ENCODE results near the gene SH3RF2.
"Not testable (repeated sequence)": the region's sequence is repeated elsewhere in the genome, so short reads cannot be mapped to it uniquely, and the experiment has no call there.

SH3RF2 gene

DNA sequence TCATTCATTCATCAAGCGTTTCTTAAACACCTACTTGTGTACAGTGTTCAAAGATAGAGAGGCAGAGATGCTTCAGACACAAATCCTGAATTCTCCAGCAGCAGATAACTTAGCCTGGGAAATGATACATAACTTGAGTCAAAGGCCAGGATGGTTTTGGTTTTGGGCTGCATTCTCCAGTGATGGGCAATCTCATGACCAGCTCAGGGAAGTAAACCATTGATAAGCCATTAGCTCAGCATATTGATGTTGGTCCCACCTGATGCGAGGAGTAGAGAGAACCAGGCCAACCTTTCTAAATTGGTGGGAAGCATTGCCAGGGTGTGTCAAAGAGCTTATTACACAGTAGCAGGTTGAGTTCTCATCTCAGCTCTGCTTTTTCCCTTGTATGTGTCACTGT, 53.0 kb downstream of the SH3RF2 start:
- ChIA-PET CTCF (interaction anchor here (1.7 kb wide), 1 partner anchor 10 kb away, joined by 3 read pairs; no protein-coding TSS in a partner anchor), POLR2A (no interaction called here)
- no peaks in the 10 kb centered on the region for H3K4me1 ChIP-seq (ENCODE audit: control extremely low read depth in 1 of 4, control insufficient read depth in 4 of 4, insufficient read depth in 4 of 4, low read length in 3 of 4)
- no peak overlapping the region for H3K27ac ChIP-seq (ENCODE audit: insufficient read depth in 1 of 2, low read depth in 1 of 2, low read length in 2 of 2, poor library complexity in 1 of 2, severe bottlenecking in 2 of 2)
- H3K9me3 ChIP-seq (ENCODE audit: control extremely low read depth in 1 of 5, control insufficient read depth in 4 of 5, insufficient read depth in 2 of 5, low read depth in 1 of 5, low read length in 4 of 5): peaks cover 0 to 5% (median 2%) of the 10 kb centered on the region in 5 experiments
- 93% methylated on average over 2 of the region's 2 CpGs for WGBS (ENCODE audit: insufficient coverage)
- H3K4me3 ChIP-seq (ENCODE audit: control insufficient read depth in 1 of 7, extremely low read depth in 1 of 7, insufficient read depth in 4 of 7, low read depth in 2 of 7, low read length in 6 of 7): no peak overlapping the region
- no peak for DNase-seq
- no peaks in the 10 kb centered on the region for H3K36me3 ChIP-seq (ENCODE audit: control insufficient read depth in 4 of 4, insufficient read depth in 4 of 4, low read length in 3 of 4)
- no peaks in the 10 kb centered on the region for H3K27me3 ChIP-seq (replicated peaks in 2 of 5; ENCODE audit: control insufficient read depth in 4 of 5, insufficient read depth in 5 of 5, low read length in 4 of 5)

DNA sequence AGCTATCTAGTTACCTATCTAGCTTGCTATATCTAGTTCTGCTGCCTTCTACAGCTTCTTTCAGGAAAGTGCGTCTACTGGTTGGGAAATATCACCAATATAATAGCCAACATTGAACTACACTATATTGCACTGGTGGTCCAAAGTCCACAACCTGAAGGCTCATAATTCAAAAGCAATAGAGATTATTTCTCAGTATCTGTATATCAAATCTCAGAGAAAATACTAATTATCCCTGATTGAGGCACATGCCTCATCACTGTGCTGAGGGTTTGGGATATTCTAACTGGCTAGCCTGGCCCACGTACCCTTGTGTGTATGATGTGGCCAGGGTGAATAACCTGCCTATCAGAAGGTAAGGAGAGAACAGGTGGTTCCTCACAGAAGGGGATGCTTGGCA, 53.8 kb downstream of the SH3RF2 start:
- no peak overlapping the region for H3K4me3 ChIP-seq (ENCODE audit: control insufficient read depth in 1 of 7, extremely low read depth in 1 of 7, insufficient read depth in 4 of 7, low read depth in 2 of 7, low read length in 6 of 7)
- no peak overlapping the region for H3K27ac ChIP-seq (ENCODE audit: insufficient read depth in 1 of 2, low read depth in 1 of 2, low read length in 2 of 2, poor library complexity in 1 of 2, severe bottlenecking in 2 of 2)
- POLR2A ChIA-PET: no interaction called here
- no peaks in the 10 kb centered on the region for H3K36me3 ChIP-seq (ENCODE audit: control insufficient read depth in 4 of 4, insufficient read depth in 4 of 4, low read length in 3 of 4)
- H3K27me3 ChIP-seq (replicated peaks in 2 of 5; ENCODE audit: control insufficient read depth in 4 of 5, insufficient read depth in 5 of 5, low read length in 4 of 5): no peaks in the 10 kb centered on the region
- H3K9me3 ChIP-seq (ENCODE audit: control extremely low read depth in 1 of 5, control insufficient read depth in 4 of 5, insufficient read depth in 2 of 5, low read depth in 1 of 5, low read length in 4 of 5): peaks cover 0 to 5% (median 2%) of the 10 kb centered on the region in 5 experiments
- no peak for DNase-seq
- CTCF ChIA-PET: interaction anchor here (1.7 kb wide), 1 partner anchor 10 kb away, joined by 3 read pairs; no protein-coding TSS in a partner anchor
- H3K4me1 ChIP-seq (ENCODE audit: control extremely low read depth in 1 of 4, control insufficient read depth in 4 of 4, insufficient read depth in 4 of 4, low read length in 3 of 4): no peaks in the 10 kb centered on the region
- 100% methylated on average over 2 of the region's 2 CpGs for WGBS (ENCODE audit: insufficient coverage)

DNA sequence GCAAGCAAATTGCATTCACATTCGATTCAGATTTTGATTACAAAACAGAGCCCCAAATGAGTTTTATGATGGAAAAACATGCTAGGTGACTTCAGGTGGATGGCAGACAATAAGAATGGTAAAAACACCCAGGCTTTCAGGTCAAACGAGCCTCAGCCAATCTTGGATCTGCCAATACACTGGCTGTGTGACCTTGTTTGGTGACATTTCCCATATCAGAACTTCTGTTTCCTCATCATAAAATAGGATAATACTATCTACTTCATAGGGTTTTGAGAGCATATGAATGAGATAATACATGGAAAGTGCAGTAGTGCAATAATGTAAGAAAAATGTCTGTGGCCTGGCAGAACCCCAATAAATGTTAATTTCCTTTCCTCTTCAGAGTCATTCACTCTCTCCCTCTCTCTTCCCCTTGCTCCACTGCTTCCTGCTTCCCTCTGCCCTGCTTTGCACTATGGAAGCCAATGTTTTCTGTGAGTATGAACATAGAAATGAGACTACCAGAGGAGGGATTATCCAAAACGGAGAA, 54.7 kb downstream of the SH3RF2 start:
- 94% methylated on average over 2 of the region's 3 CpGs for WGBS (ENCODE audit: insufficient coverage)
- H3K9me3 ChIP-seq (ENCODE audit: control extremely low read depth in 1 of 5, control insufficient read depth in 4 of 5, insufficient read depth in 2 of 5, low read depth in 1 of 5, low read length in 4 of 5): peaks cover 0 to 5% (median 2%) of the 10 kb centered on the region in 5 experiments
- no peaks in the 10 kb centered on the region for H3K27me3 ChIP-seq (replicated peaks in 2 of 5; ENCODE audit: control insufficient read depth in 4 of 5, insufficient read depth in 5 of 5, low read length in 4 of 5)
- no peaks in the 10 kb centered on the region for H3K36me3 ChIP-seq (ENCODE audit: control insufficient read depth in 4 of 4, insufficient read depth in 4 of 4, low read length in 3 of 4)
- ChIA-PET POLR2A (no interaction called here), CTCF (no interaction called here)
- peaks cover 0 to 4% (median 1%) of the 10 kb centered on the region in 4 experiments for H3K4me1 ChIP-seq (ENCODE audit: control extremely low read depth in 1 of 4, control insufficient read depth in 4 of 4, insufficient read depth in 4 of 4, low read length in 3 of 4)
- H3K27ac ChIP-seq (ENCODE audit: insufficient read depth in 1 of 2, low read depth in 1 of 2, low read length in 2 of 2, poor library complexity in 1 of 2, severe bottlenecking in 2 of 2): no peak overlapping the region
- no peak overlapping the region for H3K4me3 ChIP-seq (ENCODE audit: control insufficient read depth in 1 of 7, extremely low read depth in 1 of 7, insufficient read depth in 4 of 7, low read depth in 2 of 7, low read length in 6 of 7)
- DNase-seq: no peak

DNA sequence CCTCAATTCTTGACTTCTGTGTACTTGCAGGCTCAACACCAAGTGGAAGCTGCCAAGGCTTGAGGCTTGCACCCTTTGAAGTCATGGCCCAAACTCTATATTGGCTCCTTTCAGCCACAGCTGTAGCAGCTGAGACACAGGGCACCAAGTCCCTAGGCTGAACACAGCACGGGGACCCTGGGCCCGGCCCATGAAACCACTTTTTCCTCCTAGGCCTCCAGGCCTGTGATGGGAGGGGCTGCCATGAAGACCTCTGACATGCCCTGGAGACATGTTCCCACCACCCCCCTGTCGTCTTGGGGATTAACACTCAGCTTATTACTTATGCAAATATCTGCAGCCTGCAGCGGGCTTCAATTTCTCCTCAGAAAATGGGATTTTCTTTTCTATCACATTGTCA, 57.2 kb downstream of the SH3RF2 start:
- H3K27me3 ChIP-seq (replicated peaks in 2 of 5; ENCODE audit: control insufficient read depth in 4 of 5, insufficient read depth in 5 of 5, low read length in 4 of 5); H3K4me3 ChIP-seq (ENCODE audit: control insufficient read depth in 1 of 7, extremely low read depth in 1 of 7, insufficient read depth in 4 of 7, low read depth in 2 of 7, low read length in 6 of 7); POLR2A ChIA-PET; H3K27ac ChIP-seq (ENCODE audit: insufficient read depth in 1 of 2, low read depth in 1 of 2, low read length in 2 of 2, poor library complexity in 1 of 2, severe bottlenecking in 2 of 2); DNase-seq; H3K36me3 ChIP-seq (ENCODE audit: control insufficient read depth in 4 of 4, insufficient read depth in 4 of 4, low read length in 3 of 4); H3K4me1 ChIP-seq (ENCODE audit: control extremely low read depth in 1 of 4, control insufficient read depth in 4 of 4, insufficient read depth in 4 of 4, low read length in 3 of 4); H3K9me3 ChIP-seq (ENCODE audit: control extremely low read depth in 1 of 5, control insufficient read depth in 4 of 5, insufficient read depth in 2 of 5, low read depth in 1 of 5, low read length in 4 of 5); CTCF ChIA-PET: not testable (repeated sequence)
- 92% methylated on average over 4 of the region's 4 CpGs for WGBS (ENCODE audit: insufficient coverage)

DNA sequence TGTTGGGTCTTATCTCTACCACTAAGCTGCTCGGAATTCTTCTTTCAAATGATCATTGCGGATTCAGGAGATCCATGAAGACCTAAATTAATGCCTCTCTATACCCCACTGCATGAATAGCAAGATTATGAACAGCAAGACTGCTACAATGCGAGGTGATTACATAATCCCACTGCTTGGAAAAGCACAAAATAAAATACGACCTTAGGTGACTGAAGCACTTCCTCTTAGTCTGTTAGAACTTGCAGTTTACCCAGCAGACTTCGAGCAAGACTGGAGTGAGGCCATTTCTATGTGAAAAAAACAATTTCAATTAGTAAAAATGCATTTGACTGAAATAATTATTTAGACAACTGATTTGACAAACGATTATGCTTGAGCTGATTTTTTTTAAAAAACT, 59.8 kb downstream of the SH3RF2 start:
- H3K4me3 ChIP-seq (ENCODE audit: control insufficient read depth in 1 of 7, extremely low read depth in 1 of 7, insufficient read depth in 4 of 7, low read depth in 2 of 7, low read length in 6 of 7): no peak overlapping the region

DNA sequence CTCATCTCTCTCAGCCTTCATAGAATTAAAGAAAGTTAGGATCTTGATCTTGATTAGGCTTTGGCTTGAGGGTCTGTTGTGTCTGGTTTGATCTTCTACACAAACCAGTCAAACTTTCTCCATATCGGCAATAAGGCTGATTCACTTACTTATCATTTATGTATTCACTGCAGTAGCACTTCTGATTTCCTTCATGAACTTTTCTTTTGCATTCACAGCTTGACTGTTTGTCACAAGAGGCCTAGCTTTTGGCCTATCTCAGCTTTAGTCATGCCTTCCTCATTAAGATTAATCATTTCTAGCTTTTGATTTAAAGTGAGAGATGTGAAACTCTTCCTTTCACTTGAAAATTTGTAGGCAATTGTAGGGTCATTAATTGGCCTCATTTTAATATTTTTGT, 62.8 kb downstream of the SH3RF2 start:
- ChIA-PET CTCF (no interaction called here), POLR2A (no interaction called here)
- 88% methylated on average over 1 of the region's 1 CpG for WGBS (ENCODE audit: insufficient coverage)
- Histone ChIP-seq H3K4me3 (ENCODE audit: control insufficient read depth in 1 of 7, extremely low read depth in 1 of 7, insufficient read depth in 4 of 7, low read depth in 2 of 7, low read length in 6 of 7) (no peak overlapping the region), H3K27ac (ENCODE audit: insufficient read depth in 1 of 2, low read depth in 1 of 2, low read length in 2 of 2, poor library complexity in 1 of 2, severe bottlenecking in 2 of 2) (no peak overlapping the region), H3K9me3 (ENCODE audit: control extremely low read depth in 1 of 5, control insufficient read depth in 4 of 5, insufficient read depth in 2 of 5, low read depth in 1 of 5, low read length in 4 of 5) (no peaks in the 10 kb centered on the region), H3K36me3 (ENCODE audit: control insufficient read depth in 4 of 4, insufficient read depth in 4 of 4, low read length in 3 of 4) (no peaks in the 10 kb centered on the region), H3K4me1 (ENCODE audit: control extremely low read depth in 1 of 4, control insufficient read depth in 4 of 4, insufficient read depth in 4 of 4, low read length in 3 of 4) (peaks cover 0 to 7% (median 2%) of the 10 kb centered on the region in 4 experiments), H3K27me3 (replicated peaks in 2 of 5; ENCODE audit: control insufficient read depth in 4 of 5, insufficient read depth in 5 of 5, low read length in 4 of 5) (no peaks in the 10 kb centered on the region)
- DNase-seq: no peak

More for the DNA sequence above, 59.8 kb downstream of the SH3RF2 start:
- Histone ChIP-seq H3K4me1 (ENCODE audit: control extremely low read depth in 1 of 4, control insufficient read depth in 4 of 4, insufficient read depth in 4 of 4, low read length in 3 of 4) (peaks cover 0 to 7% (median 2%) of the 10 kb centered on the region in 4 experiments), H3K27ac (ENCODE audit: insufficient read depth in 1 of 2, low read depth in 1 of 2, low read length in 2 of 2, poor library complexity in 1 of 2, severe bottlenecking in 2 of 2) (no peak overlapping the region), H3K9me3 (ENCODE audit: control extremely low read depth in 1 of 5, control insufficient read depth in 4 of 5, insufficient read depth in 2 of 5, low read depth in 1 of 5, low read length in 4 of 5) (peaks cover 0 to 5% (median 2%) of the 10 kb centered on the region in 5 experiments), H3K36me3 (ENCODE audit: control insufficient read depth in 4 of 4, insufficient read depth in 4 of 4, low read length in 3 of 4) (no peaks in the 10 kb centered on the region), H3K27me3 (replicated peaks in 2 of 5; ENCODE audit: control insufficient read depth in 4 of 5, insufficient read depth in 5 of 5, low read length in 4 of 5) (no peaks in the 10 kb centered on the region)
- POLR2A ChIA-PET: interaction anchor here (0.6 to 0.7 kb wide), 3 partner anchors 21 to 61 kb away, joined by 3 read pairs; no protein-coding TSS in a partner anchor
- CTCF ChIA-PET: interaction anchor here (1.3 kb wide), 1 partner anchor 169 kb away, joined by 3 read pairs; no protein-coding TSS in a partner anchor
- 38% methylated on average over 4 of the region's 6 CpGs for whole genome bisulfite sequencing (ENCODE audit: insufficient coverage)
- peak; percentile 7 to 50 (median 39) for DNase-seq

DNA sequence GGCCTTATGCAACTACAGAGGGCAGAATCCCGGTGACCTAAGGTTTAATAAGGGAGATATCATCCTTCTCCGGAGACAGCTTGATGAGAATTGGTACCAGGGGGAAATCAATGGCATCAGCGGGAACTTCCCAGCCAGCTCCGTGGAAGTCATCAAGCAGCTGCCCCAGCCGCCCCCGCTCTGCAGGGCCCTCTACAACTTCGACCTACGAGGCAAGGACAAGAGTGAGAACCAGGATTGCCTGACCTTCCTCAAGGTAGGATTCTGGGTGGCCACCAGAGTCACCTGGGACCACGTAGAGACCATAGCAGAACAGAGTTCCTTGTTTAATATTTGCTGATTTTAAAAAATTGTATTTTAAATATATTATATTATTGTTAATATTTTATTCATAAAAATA, 63.7 kb downstream of the SH3RF2 start:
- Histone ChIP-seq H3K27ac (ENCODE audit: insufficient read depth in 1 of 2, low read depth in 1 of 2, low read length in 2 of 2, poor library complexity in 1 of 2, severe bottlenecking in 2 of 2) (no peak overlapping the region), H3K4me3 (ENCODE audit: control insufficient read depth in 1 of 7, extremely low read depth in 1 of 7, insufficient read depth in 4 of 7, low read depth in 2 of 7, low read length in 6 of 7) (no peak overlapping the region), H3K9me3 (ENCODE audit: control extremely low read depth in 1 of 5, control insufficient read depth in 4 of 5, insufficient read depth in 2 of 5, low read depth in 1 of 5, low read length in 4 of 5) (no peaks in the 10 kb centered on the region), H3K4me1 (ENCODE audit: control extremely low read depth in 1 of 4, control insufficient read depth in 4 of 4, insufficient read depth in 4 of 4, low read length in 3 of 4) (peaks cover 0 to 7% (median 2%) of the 10 kb centered on the region in 4 experiments), H3K27me3 (replicated peaks in 2 of 5; ENCODE audit: control insufficient read depth in 4 of 5, insufficient read depth in 5 of 5, low read length in 4 of 5) (no peaks in the 10 kb centered on the region), H3K36me3 (ENCODE audit: control insufficient read depth in 4 of 4, insufficient read depth in 4 of 4, low read length in 3 of 4) (no peaks in the 10 kb centered on the region)
- 96% methylated on average over 8 of the region's 9 CpGs for WGBS (ENCODE audit: insufficient coverage)
- ChIA-PET CTCF (no interaction called here), POLR2A (no interaction called here)
- DNase-seq: no peak
